Esophagus squamous epithelium (tissue), 5 donors: ENCODE results near the gene CD247. TPM values are rescaled to one million over a fixed set of nuclear protein-coding genes. Genes with fewer than 3 reads are reported as not detected.

Source experiments
- DNase-seq: peaks from one replicate; lab custom pipeline; 2025; lab: John Stamatoyannopoulos, UW
- H3K27ac ChIP-seq, 4 donors: fragments of 200-600 bp; sonication (generic); one replicate each; pipeline ENCODE4 v1.5.1; 2016 to 2019; ENCODE audit warnings: mild to moderate bottlenecking in 1 of 4
- H3K27me3 ChIP-seq, 4 donors: fragments of 200-600 bp; sonication (generic); 1 replicate in 3 of 4; 2 replicates in 1 of 4; pipeline versions ENCODE4 v1.5.1 to v1.6.0; 2017 to 2021; ENCODE audit warnings: antibody characterized with exemption in 1 of 4
- H3K36me3 ChIP-seq, 3 donors: fragments of 200-600 bp; sonication (generic); one replicate each; pipeline ENCODE4 v1.5.1; 2016 to 2019
- H3K4me1 ChIP-seq, 3 donors: fragments of 200-600 bp; sonication (generic); one replicate each; pipeline ENCODE4 v1.5.1; 2017 to 2019
- H3K4me3 ChIP-seq, 4 donors: fragments of 200-600 bp; sonication (generic); 1 replicate in 3 of 4; 2 replicates in 1 of 4; pipeline ENCODE4 v1.5.1; 2016 to 2019; ENCODE audit warnings: mild to moderate bottlenecking in 2 of 4, moderate library complexity in 1 of 4
- H3K9me3 ChIP-seq, 3 donors: fragments of 200-600 bp; sonication (generic); one replicate each; pipeline ENCODE4 v1.5.1; 2016 to 2019
- CTCF ChIP-seq, 6 experiments: fragments of 450-650 bp in 4 of 6; fragments of 200-600 bp in 2 of 6; sonication (generic) in 2 of 6; IDR thresholded peaks; one replicate each; pipeline ENCODE4 v1.5.1; 2016 to 2019; ENCODE audit warnings: antibody characterized with exemption in 6 of 6, mild to moderate bottlenecking in 4 of 6, moderate library complexity in 4 of 6
- POLR2A ChIP-seq, 4 donors: fragments of 450-650 bp; IDR thresholded peaks; one replicate each; pipeline ENCODE4 v1.6.1; 2017; ENCODE audit warnings: antibody characterized with exemption in 4 of 4, mild to moderate bottlenecking in 4 of 4, moderate library complexity in 3 of 4
- WGBS, 2 donors: methylation state at CpG; one replicate each; pipeline ENCODE4 v1.1.5; 2018; 5-methylcytosine and 5-hydroxymethylcytosine counted together
- intact Hi-C: fragments of 100-400 bp; cut with DNase I; formaldehyde crosslinking; loops from one replicate; pipeline ENCODE4 v1.15.0; 2022
- total RNA-seq, 4 donors: library from RNA; depleted of rRNA; stranded (reverse); fragments of >200 nt; gene quantifications; one replicate each; pipeline ENCODE4 v1.1.0, GENCODE V29; 2016
- donor health status: DM: yes; HTN: yes; CAD: no.

CD247 gene
- total RNA-seq, 4 donors from 2014 or later, result 0.68 to 3.5 (median 3.1) TPM

GRCh38 chr1:167446966-167447365 lies 71.4 kb downstream of the CD247 start:
- 68 to 74% methylated on average over 3 of the region's 3 CpGs for WGBS, 2 donors
- intact Hi-C loops, result loop anchor here (10.0 kb wide), 1 partner anchor 382 kb away; no protein-coding TSS in a partner anchor
- H3K4me1 ChIP-seq, result peaks cover 0 to 19% (median 5%) of the 10 kb centered on the region in 3 donors
- no peaks in the 10 kb centered on the region for H3K9me3 ChIP-seq
- no peaks in the 10 kb centered on the region for H3K36me3 ChIP-seq
- no peak overlapping the region for H3K4me3 ChIP-seq
- TF ChIP-seq CTCF (IDR thresholded peaks at IDR 0.05), result no peak
- TF ChIP-seq POLR2A (IDR thresholded peaks at IDR 0.05), result no peak
- no peak for DNase-seq
- no peaks in the 10 kb centered on the region for H3K27me3 ChIP-seq
- peak overlapping the region in 3 of 4 donors; percentile 26 to 71 (median 45) for H3K27ac ChIP-seq

GRCh38 chr1:167443757-167444156 lies 74.6 kb downstream of the CD247 start:
- intact Hi-C loops, result loop anchor here (5.0 to 10.0 kb wide), 2 partner anchors 176 to 379 kb away; no protein-coding TSS in a partner anchor
- no peaks in the 10 kb centered on the region for H3K36me3 ChIP-seq
- WGBS, 2 donors, result 78 to 79% methylated on average over 5 of the region's 5 CpGs

GRCh38 chr1:167442854-167443565 lies 75.3 kb downstream of the CD247 start:
- Histone ChIP-seq H3K27me3 (peaks cover 0 to 17% (median 0%) of the 10 kb centered on the region in 4 donors), H3K4me1 (peaks cover 9 to 34% (median 11%) of the 10 kb centered on the region in 3 donors), H3K27ac (no peak overlapping the region), H3K36me3 (no peaks in the 10 kb centered on the region), H3K4me3 (no peak overlapping the region), H3K9me3 (no peaks in the 10 kb centered on the region)
- DNase-seq, result no peak
- TF ChIP-seq POLR2A (IDR thresholded peaks at IDR 0.05) (no peak), CTCF (IDR thresholded peaks at IDR 0.05) (no peak)
- intact Hi-C loops, result loop anchor here (5.0 to 10.0 kb wide), 2 partner anchors 176 to 378 kb away; no protein-coding TSS in a partner anchor
- WGBS, 2 donors, result 76 to 80% methylated on average over 8 to 9 of the region's 9 CpGs

More at GRCh38 chr1:167443757-167444156, 74.6 kb downstream of the CD247 start:
- DNase-seq, result no peak
- Histone ChIP-seq H3K4me1 (peaks cover 9 to 36% (median 11%) of the 10 kb centered on the region in 3 donors), H3K27ac (no peak overlapping the region), H3K9me3 (no peaks in the 10 kb centered on the region), H3K27me3 (peaks cover 0 to 10% (median 0%) of the 10 kb centered on the region in 4 donors), H3K4me3 (no peak overlapping the region)
- TF ChIP-seq POLR2A (IDR thresholded peaks at IDR 0.05) (no peak), CTCF (IDR thresholded peaks at IDR 0.05) (no peak)

- H3K27ac ChIP-seq, result peak overlapping the region in 1 of 4 donors; percentile 31
- H3K9me3 ChIP-seq, result no peaks in the 10 kb centered on the region
- WGBS, 2 donors, result 29 to 45% methylated on average over 5 to 10 of the region's 12 CpGs
- peaks cover 0 to 18% (median 0%) of the 10 kb centered on the region in 4 donors for H3K27me3 ChIP-seq
- TF ChIP-seq POLR2A (IDR thresholded peaks at IDR 0.05) (no peak), CTCF (IDR thresholded peaks at IDR 0.05) (peak; percentile 74 to 95 (median 89))
- peak; percentile 29 for DNase-seq
- no peak overlapping the region for H3K4me3 ChIP-seq
- peaks cover 9 to 28% (median 11%) of the 10 kb centered on the region in 3 donors for H3K4me1 ChIP-seq
- H3K36me3 ChIP-seq, result no peaks in the 10 kb centered on the region
- intact Hi-C loops, result loop anchor here (5.0 to 10.0 kb wide), 2 partner anchors 175 to 377 kb away; no protein-coding TSS in a partner anchor
Measured at GRCh38 chr1:167442142-167442848, 76.0 kb downstream of the CD247 start.
